SK-N-MC (cell line): ENCODE data around the gene FOXC1.

ENCODE experiments used
- EZH2 ChIP-seq: fragments of 200-600 bp; sonication (generic); IDR thresholded peaks from one replicate; pipeline ENCODE4 v1.6.1; 2017; ENCODE audit warnings: antibody characterized with exemption
- FOXP2 ChIP-seq: optimal IDR thresholded peaks from 2 replicates; pipeline ENCODE3; 2011; ENCODE audit warnings: mild to moderate bottlenecking, moderate library complexity; ENCODE audit not compliant: insufficient read depth; ENCODE audit errors: extremely low read length, control extremely low read depth
- POLR2AphosphoS5 ChIP-seq: IDR thresholded peaks from 2 replicates; pipeline ENCODE4 v1.6.1; 2012; ENCODE audit warnings: mild to moderate bottlenecking, low read depth, low read length, borderline replicate concordance

- TF ChIP-seq EZH2 (no peak), POLR2AphosphoS5 (no peak), FOXP2 (no peak)
Observed at GRCh38 chr6:1622220-1622850, 12.6 kb downstream of the FOXC1 start.
